WI38 (cell line): Measurements from ENCODE around the gene KIAA0753.

Experiments
- H3K4me3 ChIP-seq: 2 replicates; pipeline ENCODE4 v1.5.1; 2011; ENCODE audit warnings: low read depth, mild to moderate bottlenecking, control low read depth, low read length
- CTCF ChIP-seq: IDR thresholded peaks from 2 replicates; pipeline ENCODE4 v1.5.1; 2012; ENCODE audit warnings: low read depth, mild to moderate bottlenecking, control low read depth, low read length

KIAA0753 gene

GRCh38 chr17:6640536-6641246, at the start of gene KIAA0753, which contains the start of gene TXNDC17:
KIAA0753 (minus strand) TSS chr17:6640711; CDS start chr17:6635103, 5,608 bp downstream.
TXNDC17 (plus strand) TSS chr17:6641060; CDS start chr17:6641083, 23 bp downstream.
- peak within 1 kb of the TSS; percentile 90 for H3K4me3 ChIP-seq
- TF ChIP-seq CTCF: no peak

- TF ChIP-seq CTCF: no peak
- no peak overlapping the region for H3K4me3 ChIP-seq
These were observed 48.4 kb upstream of the KIAA0753 start for GRCh38 chr17:6688944-6689343.

- TF ChIP-seq CTCF: no peak
- no peak overlapping the region for H3K4me3 ChIP-seq
These were observed 45.5 kb upstream of the KIAA0753 start for GRCh38 chr17:6686026-6686425.

GRCh38 chr17:6684881-6685767, 44.6 kb upstream of the KIAA0753 start:
- TF ChIP-seq CTCF: no peak

GRCh38 chr17:6684460-6684783, 43.9 kb upstream of the KIAA0753 start:
- no peak for TF ChIP-seq CTCF

More at GRCh38 chr17:6684881-6685767, 44.6 kb upstream of the KIAA0753 start:
- H3K4me3 ChIP-seq: no peak overlapping the region

GRCh38 chr17:6683730-6684459, 43.4 kb upstream of the KIAA0753 start:
- no peak for TF ChIP-seq CTCF
- no peak overlapping the region for H3K4me3 ChIP-seq

More at GRCh38 chr17:6684460-6684783, 43.9 kb upstream of the KIAA0753 start:
- H3K4me3 ChIP-seq: no peak overlapping the region
